HG03103 (cell line): ENCODE results near the gene BTBD7.
"Not testable (repeated sequence)": the region's sequence is repeated elsewhere in the genome, so short reads cannot be mapped to it uniquely, and the experiment has no call there.

ENCODE experiments used
- ATAC-seq: cut with Tn5 transposase; IDR thresholded peaks from one replicate; pipeline ENCODE4 v1.9.1; 2021; ENCODE audit warnings: low read depth; ENCODE audit not compliant: unreplicated experiment

BTBD7 gene

DNA sequence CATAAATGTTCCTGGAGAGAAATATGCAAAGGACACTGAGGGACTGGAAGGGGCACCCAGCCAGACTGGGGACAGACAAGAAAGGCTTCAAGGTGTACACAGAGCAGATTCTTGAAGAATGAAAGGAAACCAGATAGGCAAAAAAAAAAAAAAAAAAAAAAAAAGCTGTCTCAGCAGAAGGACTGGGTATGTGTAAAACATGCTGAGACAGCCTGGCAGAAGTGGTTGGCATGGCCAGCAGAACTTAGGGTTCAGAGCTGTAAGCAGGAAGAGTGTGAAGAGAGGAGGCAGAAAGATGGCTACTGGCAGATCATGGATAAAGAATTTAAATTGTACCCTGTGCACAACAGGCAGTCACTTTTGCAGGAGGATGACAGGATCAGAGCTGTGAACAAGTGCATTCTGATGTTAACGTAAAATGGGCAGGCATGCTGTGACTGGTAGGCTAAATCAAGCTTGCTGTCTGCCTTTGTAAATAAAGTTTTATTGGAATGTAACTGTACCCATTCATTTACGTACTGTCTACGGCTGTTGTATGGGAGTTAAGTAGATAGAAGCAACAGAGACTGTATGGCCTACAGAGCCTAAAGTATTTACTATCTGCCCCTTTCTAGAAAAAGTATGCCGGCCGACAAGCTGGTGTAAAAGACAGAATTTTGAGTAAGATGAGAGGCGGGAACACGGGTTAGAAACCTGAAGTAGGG lies 83.6 kb downstream of the BTBD7 start:
- no peak for ATAC-seq

DNA sequence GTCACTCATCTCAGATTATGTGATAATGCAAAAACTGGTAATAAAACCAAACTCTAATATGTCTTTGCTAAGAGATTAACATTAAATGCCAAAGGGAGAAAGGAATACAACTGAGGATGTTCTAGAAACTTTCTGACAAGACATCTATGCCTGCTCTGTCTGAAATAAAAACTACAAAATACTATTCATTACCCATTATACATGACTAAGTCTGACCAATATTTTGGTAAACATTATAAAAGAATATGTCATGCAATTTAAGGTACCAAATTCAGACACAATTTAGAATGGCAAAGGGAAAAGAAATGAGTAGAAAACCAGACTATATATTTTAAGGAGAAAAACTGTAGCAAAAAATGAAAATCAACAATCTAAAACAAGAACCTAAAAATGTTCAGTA lies 86.3 kb downstream of the BTBD7 start:
- no peak for ATAC-seq

DNA sequence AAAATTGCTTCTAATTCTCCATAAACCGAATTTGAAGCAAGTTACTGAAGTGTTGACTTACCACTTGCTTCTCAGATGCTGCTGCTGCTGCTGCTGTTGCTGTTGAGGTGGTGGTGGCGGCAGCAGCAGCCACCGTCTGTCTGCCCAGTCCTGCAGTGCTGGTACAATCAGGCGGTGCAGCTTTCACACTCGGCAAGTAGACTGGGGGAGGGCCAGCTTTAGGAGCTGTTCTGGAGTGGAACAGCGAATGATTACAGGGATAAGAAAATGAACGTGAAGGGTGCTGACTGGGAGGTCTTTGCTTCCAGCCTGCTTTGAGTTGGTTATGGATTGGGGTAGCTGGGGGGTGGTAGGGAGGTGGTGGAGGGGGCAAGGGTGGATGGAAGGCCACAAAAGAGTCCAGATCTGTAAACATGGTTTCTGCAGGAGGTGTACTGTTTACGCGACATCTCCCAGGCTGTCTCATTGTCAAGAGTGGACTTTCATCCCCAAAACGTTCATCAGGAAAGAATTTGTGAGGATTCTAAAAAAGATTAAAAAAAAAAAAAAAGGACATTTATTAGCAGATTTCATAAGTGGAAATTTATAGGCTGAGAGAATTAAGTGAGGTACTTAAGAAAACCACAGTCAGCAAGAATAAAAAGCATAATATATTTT lies 86.9 kb downstream of the BTBD7 start:
- no peak for ATAC-seq

DNA sequence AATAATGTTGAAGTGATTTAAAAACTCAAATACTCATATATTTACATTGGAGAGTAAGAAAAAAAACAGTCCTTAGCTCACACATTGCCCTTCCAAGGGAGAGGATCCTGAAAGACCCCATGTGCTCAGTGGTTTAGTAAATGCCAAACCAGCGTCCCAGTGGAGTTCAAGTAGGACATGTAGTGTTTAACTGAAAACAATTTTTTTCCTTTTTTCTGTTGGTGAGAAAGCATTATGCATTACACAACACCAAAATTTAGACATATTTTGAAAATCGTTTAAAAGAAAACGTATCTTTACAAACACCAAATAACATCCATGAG lies 92.2 kb downstream of the BTBD7 start:
- ATAC-seq = no peak

DNA sequence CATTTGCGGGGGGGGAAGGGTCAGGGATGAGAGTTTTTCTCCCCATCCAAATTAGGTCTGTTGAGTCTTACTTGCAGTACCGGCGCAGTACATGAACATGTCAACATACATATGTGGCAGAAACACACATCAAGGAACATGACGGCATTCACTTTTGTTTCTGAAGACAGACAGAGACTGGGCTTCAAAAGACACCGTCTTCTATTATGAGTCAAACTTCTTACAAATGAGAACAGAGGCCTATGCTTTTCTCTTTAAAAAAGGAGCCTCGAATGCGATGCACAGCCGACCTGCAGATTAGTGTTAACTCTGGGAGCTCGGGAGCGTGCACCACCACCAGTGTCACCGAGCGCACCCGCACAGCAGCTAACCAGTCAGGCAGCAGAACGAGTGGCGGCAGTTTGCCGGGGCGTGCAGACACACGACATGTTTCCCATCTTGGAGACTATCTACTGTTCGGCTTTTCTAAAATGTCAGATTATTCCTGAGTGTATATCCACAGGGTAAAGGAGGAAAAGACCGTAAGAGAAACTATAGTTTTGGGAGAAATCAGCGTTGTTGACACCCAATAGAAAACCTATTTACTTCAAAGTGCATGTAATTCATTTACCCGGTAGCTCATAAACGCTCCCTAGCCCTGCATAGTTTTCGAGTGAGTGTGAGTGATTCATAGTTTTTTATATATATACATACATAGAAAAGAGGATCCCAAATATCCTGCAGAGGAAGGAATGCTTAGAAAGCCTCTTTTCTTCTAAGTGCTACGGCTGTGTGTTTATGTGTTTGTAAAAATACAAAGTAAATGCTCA lies 92.8 kb downstream of the BTBD7 start:
- ATAC-seq = no peak

DNA sequence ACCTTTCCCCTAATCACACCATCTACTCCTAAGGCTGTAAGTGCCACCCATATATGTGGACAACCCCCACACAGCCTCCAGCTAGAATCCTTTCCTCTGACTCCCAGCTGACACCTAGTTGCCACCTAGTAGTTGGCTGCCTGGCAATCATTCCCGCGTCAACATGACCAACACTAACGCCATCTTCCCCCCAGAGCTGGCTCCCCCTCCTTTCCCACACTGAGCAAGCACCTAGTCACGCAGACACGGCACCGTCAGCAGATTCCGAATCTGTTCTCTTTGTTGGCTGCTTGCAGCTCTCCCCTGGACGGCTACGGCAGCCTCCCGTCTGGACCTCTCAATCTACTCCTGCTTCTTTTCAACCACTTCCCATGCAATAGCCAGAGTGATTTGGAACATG lies 98.0 kb downstream of the BTBD7 start:
- ATAC-seq = no peak

DNA sequence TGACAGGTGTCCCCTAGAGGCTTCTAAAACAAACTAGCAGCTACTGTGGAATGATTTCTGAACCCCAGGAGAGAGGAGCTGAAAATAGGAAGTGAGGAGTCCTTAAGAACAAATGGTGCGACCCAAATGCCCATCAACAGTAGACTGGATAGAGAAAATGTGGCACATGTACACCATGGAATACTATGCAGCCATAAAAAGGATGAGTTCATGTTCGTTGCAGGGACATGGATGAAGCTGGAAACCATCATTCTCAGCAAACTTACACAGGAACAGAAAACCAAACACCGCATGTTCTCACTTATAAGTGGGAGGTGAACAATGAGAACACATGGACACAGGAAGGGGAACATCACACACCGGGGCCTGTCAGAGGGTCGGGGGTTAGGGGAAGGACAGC lies 99.8 kb downstream of the BTBD7 start:
- not testable (repeated sequence) for ATAC-seq

DNA sequence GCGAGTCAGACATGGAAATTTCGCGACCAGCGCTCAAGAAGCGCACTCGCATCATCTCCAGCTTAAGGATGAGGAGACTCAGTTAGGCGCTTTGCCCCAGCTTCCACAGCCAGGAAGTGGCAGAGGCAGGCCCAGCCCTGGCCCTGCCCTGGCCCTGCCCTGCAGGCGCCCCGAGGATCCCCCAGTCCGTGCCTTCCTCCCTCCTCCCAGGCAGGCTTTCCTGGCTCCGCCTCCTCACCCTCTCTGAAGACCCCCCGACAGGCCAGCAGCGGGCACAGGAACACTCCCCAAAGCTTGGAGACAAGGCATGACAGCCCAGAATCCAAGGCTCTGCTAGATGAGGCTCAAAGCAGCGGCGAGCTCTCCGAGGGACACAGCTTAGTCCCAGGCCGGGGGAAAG lies 100.7 kb downstream of the BTBD7 start:
- no peak for ATAC-seq

DNA sequence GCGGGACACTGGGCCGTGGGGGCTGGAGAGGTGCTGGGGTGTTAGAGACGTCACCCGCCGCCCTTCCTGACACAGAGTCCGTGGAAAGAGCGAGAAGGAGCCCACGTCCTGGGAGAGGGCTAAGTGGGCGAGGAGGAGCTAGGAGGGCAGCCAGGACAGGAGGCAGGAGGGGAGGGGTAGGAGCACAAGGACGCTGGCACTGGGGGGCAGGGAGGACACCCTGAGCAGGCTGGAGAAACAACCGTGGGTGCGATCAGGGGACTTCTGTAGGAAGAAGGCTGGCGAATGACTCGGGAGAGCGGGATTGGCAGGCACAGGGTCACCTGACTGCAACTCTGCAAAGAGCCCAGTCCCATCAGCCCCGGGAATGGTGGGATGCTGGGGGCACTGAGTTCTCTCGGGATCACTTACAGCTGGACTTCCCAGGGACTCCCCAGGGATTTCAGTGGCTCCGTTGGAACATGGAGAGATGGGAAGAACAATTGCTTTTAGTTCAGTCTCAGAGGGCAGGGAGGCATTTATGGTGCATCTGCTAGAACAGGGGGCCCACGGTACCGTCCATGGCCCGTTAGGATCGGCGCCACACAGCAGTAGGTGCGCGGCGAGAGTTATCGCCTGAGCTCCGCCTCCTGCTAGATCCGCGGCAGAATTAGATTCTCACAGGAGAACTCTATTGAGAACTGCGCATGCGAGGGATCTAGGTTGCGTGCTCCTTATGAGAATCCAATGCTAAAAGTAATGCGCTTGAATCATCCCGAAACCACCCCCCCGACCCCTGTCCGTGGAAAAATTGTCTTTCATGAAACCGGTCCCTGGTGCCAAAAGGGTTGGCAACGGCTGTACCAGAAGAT lies 101.5 kb downstream of the BTBD7 start:
- ATAC-seq = no peak

DNA sequence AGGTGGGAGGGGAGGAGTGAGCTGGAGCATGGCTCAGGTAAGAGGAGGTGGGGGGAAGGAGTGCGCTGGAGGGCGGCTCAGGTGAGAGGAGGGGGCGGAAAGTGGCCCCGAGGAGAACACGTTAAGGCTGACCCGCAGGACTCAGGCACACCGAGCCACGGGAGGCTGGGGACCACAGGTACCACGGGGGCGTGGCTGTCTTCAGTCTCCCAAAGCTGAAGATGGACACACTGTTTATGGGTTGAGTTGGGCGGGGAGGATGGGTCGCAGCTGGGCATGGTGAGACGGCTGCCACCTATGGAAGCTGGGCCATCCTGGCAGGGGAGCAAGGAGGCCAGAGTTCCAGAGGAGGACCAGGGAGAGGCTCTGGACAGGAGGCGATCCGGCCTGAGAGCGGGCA lies 102.3 kb downstream of the BTBD7 start:
- ATAC-seq = no peak

DNA sequence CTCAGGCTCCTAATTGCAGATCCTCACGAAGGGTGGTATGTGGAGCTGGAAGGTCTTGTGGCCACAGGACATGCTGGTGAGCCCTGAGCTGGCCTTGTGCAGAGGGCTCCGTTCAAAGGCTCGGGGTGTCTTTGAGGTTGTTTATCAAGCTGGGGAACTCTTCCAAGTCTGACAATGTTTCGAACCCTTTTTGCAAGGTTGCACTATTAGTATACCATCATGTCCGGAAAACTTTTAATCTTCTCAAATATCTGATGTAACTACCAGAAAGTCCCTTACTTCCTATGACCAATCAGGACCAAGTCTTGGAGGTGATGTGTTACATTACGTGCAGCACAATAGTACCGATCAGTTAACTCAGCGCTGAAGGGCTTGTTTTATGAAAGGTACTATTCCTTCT lies 104.3 kb downstream of the BTBD7 start:
- ATAC-seq = no peak

DNA sequence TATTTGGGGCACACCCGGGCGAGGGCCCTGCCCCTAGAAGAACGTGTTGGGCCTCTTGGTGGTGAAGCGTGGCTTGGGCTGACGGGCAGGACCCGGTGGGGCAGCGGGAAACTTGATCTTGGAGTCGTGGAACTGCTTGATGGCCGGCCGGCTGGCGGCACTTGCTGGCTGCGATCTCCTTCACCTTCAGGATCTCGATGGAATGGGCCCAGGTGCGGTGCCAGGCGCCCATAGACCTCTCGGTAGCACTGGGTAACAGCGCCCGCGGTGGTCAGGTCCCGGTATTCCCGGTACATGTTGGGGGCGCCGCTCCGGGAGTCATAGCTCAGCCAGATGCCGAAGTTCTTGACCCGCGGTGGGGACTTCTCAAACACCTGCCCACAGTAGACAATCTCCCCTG lies 109.3 kb downstream of the BTBD7 start:
- no peak for ATAC-seq

DNA sequence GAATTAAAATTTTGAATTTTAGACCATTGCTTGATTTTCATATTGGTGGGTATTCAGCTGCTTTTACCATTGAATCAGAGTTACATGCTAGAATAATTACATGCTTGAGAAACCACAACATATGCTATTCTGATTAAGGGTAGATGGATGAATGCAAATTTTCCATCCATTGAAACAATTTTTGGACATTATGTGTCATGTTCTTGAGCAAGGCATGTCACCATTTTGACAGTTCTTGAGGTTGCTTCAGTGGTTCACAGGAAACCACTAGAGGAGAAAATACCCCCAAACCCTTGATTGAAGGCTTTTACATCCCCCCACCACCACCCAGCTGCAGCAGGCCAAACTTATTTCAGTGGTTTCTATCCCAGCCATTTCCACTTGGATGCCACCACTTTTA lies 112.3 kb downstream of the BTBD7 start:
- no peak for ATAC-seq

DNA sequence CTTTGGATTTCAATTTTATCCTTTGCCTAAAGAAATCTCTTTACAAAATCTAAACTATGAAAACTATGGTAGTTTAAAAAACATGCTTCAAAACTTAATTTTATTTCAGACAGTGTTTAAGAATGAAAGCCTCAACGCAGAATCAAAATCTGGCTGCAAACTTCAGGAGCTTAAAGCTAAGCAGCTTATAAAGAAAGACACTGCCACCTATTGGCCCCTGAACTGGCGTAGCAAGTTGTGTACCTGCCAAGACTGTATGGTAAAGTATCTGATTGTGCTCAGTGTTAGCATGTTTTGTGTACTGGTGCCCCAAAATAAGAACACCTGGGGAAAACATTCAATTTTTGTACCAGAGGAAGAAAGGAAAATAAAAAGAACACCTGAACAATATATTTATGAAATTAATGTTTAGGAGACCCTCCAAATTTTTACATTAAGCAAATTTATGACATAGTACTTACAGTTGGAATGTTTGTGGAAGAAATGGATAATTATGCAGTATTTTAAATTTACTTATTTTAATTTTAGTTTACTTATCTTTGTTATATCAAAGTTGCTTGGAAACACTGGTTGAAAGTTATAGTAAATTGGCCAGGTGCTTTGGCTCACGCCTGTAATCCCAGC lies 113.6 kb downstream of the BTBD7 start:
- ATAC-seq = no peak

DNA sequence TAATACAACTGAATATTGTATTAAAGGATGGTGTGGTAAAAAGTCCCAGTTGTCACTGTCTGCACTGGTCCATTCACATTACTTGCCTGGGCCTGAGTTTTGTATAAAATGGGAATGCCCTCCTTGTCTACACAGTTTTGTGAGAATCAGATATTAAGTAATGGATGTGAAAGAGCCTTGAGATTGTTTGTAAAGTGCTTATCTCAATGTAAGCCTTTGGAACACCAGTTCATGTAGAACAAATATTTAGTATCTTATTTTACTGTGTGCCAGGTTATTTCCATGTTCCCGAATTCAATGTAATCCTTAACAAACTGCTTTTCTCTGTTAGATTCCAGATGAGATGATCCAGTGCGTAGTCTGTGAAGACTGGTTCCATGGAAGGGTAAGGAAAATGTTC lies 118.2 kb downstream of the BTBD7 start:
- no peak for ATAC-seq

DNA sequence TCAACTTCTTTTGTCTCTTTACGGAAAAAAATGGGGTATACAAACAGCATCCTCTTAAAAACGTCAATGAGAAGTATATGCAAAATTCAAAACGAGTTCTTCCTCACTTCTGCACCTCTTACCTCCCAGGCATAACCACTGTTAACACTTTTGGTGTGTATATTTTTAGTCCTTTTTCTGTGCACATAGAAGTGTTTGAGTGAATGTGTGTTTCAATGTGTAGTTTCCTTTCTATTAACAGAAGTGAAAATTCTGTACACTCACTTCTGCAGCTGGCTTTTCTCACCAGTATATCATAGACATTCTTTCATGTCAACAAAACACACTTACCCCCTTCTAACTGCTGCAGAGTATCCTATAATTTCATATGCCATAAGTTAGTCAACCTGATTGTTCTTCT lies 120.4 kb downstream of the BTBD7 start:
- peak; percentile 59 for ATAC-seq

DNA sequence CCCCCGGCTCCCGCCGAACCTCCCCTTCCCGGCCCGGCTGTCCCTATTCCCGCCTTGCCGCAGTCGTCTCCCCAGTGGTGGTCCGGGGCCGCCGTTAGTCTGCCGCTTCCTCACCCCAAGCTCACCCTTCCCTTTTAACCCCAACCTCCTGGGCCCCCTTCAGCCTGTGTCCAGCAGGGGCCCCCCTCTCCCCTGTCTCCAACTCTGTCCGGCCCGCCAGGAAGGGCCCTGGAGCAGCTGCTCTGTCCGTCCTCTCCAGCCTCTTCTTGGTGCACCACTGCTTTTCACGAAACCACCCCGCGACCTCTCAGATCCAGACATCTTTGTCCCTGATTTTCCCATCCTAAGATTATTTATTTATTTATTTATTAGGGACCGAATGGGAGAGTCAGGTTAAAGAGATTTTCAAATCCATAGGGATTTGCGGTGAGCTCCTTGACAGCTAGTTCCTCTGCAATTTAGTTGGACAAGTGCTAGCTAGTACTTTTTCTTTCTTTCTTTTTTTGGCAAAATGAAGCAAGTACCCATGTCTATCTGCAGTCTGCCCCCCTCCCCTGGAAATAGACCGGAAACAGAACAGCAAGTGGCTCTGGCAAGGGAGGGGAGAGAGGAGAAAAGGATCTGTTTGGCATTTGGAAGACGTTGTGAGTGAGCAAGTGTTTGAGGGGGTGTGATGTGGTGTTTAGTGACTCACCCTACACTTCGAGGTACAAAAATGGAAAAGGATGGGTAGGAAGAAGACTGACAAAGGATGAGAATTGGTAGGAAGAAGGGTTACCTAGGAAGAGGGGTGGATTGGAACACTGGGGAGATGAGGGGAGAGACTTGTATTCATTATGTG lies 125.1 kb downstream of the BTBD7 start:
- peak; percentile 13 for ATAC-seq

DNA sequence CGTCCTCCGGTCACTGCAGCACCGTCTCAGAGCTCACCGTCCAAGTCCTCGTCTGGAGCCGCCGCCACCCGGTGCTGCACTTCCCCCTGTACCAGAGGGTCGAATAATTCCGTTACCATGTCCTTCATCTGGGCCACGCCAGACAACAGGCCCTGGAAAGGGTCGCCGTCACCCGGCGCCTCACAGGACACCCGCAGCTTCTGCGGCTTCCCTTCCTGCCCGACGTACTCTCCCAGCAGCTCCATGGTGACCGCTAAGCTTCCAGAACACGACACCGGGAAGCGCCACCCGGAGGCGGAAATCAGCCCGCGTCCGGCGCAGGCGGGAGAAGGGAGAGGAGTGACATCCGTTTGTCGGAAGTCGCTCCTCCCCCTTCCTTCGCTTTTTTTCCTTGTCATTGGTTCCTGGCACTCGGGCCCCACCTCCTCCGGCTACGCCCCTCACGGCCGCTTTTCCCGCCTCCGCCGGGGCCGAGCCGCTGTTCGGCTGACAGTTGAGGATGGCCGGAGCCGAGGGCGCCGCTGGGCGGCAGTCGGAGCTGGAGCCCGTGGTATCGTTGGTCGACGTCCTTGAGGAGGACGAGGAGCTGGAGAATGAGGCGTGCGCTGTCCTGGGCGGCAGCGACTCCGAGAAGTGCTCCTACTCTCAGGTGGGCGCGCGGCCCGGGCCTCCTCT lies 125.9 kb downstream of the BTBD7 start, which contains the start of the genes GON7 and UBR7:
Gene GON7 (minus strand): TSS at position 273 of the 675 bp plus-strand sequence. CDS start 28 bp downstream, at position 245.
Gene UBR7 (plus strand): TSS at position 464 of the 675 bp plus-strand sequence. CDS start 36 bp downstream, at position 500.
- peak; percentile 73 for ATAC-seq
